Activated CD8-positive, alpha-beta T cell treated with anti-CD3 and anti-CD28 coated beads for 36 hours (primary cell): ENCODE results near the gene SEBOX. TPM values are rescaled to one million over a fixed set of nuclear protein-coding genes. Genes with fewer than 3 reads are reported as not detected.
A peak's percentile ranks its signal among the peaks of the same experiment; 100 is the strongest.

ENCODE experiments used
- ATAC-seq: fragments of 200-7000 bp; cut with Tn5 transposase; one replicate; pipeline ENCODE4 v1.10.0; 2021; ENCODE audit warnings: mild to moderate bottlenecking, moderate library complexity
- CTCF ChIA-PET: fragments of 350-600 bp; sonication (Branson Sonifier 250); formaldehyde crosslinking; loops from one replicate; lab custom pipeline; 2021; ENCODE audit warnings: antibody characterized with exemption; lab: Charles Lee
- POLR2A ChIA-PET: fragments of 350-600 bp; sonication (Branson Sonifier 250); formaldehyde crosslinking; loops from one replicate; lab custom pipeline; 2021; ENCODE audit warnings: antibody characterized with exemption; lab: Charles Lee
- DNase-seq: peaks from one replicate; pipeline ENCODE4 v3.0.0-alpha.2; 2020
- H3K27ac Mint-ChIP-seq: one replicate; pipeline ENCODE4 v1.8.0; 2021; ENCODE audit warnings: mild to moderate bottlenecking, mixed read lengths
- H3K27me3 Mint-ChIP-seq: one replicate; pipeline ENCODE4 v1.8.0; 2021; ENCODE audit warnings: mixed read lengths
- H3K36me3 Mint-ChIP-seq: one replicate; pipeline ENCODE4 v1.8.0; 2021; ENCODE audit warnings: low read depth, mixed read lengths
- H3K4me1 Mint-ChIP-seq: one replicate; pipeline ENCODE4 v1.8.0; 2021; ENCODE audit warnings: low read depth, mixed read lengths
- H3K4me3 Mint-ChIP-seq: one replicate; pipeline ENCODE4 v1.8.0; 2021; ENCODE audit warnings: mild to moderate bottlenecking, moderate library complexity, mixed read lengths
- H3K9me3 Mint-ChIP-seq: one replicate; pipeline ENCODE4 v1.8.0; 2021; ENCODE audit warnings: mixed read lengths
- CTCF ChIP-seq: fragments of 200-600 bp; IDR thresholded peaks from one replicate; pipeline ENCODE4 v1.8.0; 2022; ENCODE audit warnings: antibody characterized with exemption, mild to moderate bottlenecking
- intact Hi-C: fragments of 100-400 bp; cut with micrococcal nuclease; formaldehyde crosslinking; loops from one replicate; pipeline ENCODE4 v1.10.0; 2022
- total RNA-seq, 2 experiments: library from RNA; stranded (reverse); gene quantifications; one replicate each; pipeline ENCODE4 v1.2.3, GENCODE V29; 2021

The SEBOX gene
- total RNA-seq, 2 experiments from 2014 or later, result not detected

DNA sequence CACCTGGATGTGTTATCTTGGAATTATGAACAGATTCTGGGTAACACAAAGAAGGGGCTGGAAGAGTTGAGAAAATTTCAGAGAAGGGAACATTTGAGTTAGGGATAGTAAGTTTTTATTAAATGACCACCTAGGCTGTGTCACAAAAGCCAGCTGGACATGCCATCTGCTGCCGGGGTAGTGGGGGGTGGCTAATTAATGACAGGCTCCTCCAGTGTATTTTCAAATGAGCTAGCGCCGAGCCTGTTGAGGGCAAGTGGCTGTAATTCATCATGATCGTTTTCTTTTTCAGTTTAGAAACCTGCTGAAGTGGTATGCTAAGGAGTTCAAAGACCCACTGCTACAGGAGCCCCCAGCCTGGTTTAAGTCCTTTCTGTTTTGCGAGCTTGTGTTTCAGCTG, 39.8 kb downstream of the SEBOX start:
- Mint-ChIP-seq H3K4me1 (peaks cover 31% of the 10 kb centered on the region), H3K27ac (no peak overlapping the region), H3K36me3 (peaks cover 36% of the 10 kb centered on the region), H3K27me3 (no peaks in the 10 kb centered on the region), H3K9me3 (no peaks in the 10 kb centered on the region), H3K4me3 (no peak overlapping the region)
- TF ChIP-seq CTCF, result no peak
- ChIA-PET CTCF (interaction anchor here (1.1 kb wide), 2 partner anchors 10 to 18 kb away, joined by 3 read pairs; partner anchors contain the start of genes IFT20 and TNFAIP1), POLR2A (interaction anchor here (0.5 to 1.9 kb wide), 3 partner anchors 10 to 121 kb away, joined by 3 to 11 read pairs (median 3); partner anchors contain the start of genes IFT20 and TNFAIP1)
- no peak for DNase-seq
- no peak for ATAC-seq
- intact Hi-C loops, result no loop called here

- ATAC-seq, result no peak
- ChIA-PET POLR2A (interaction anchor here (1.0 to 1.9 kb wide), 2 partner anchors 10 to 75 kb away, joined by 3 to 11 read pairs; partner anchors contain the start of genes IFT20 and TNFAIP1), CTCF (no interaction called here)
- H3K27me3 Mint-ChIP-seq, result no peaks in the 10 kb centered on the region
- peaks cover 35% of the 10 kb centered on the region for H3K4me1 Mint-ChIP-seq
- no peak overlapping the region for H3K27ac Mint-ChIP-seq
- intact Hi-C loops, result no loop called here
- no peaks in the 10 kb centered on the region for H3K9me3 Mint-ChIP-seq
- peaks cover 40% of the 10 kb centered on the region for H3K36me3 Mint-ChIP-seq
- no peak for TF ChIP-seq CTCF
- H3K4me3 Mint-ChIP-seq, result no peak overlapping the region
- DNase-seq, result no peak
These were observed 40.2 kb downstream of the SEBOX start for GRCh38 chr17:28324781-28325180.

DNA sequence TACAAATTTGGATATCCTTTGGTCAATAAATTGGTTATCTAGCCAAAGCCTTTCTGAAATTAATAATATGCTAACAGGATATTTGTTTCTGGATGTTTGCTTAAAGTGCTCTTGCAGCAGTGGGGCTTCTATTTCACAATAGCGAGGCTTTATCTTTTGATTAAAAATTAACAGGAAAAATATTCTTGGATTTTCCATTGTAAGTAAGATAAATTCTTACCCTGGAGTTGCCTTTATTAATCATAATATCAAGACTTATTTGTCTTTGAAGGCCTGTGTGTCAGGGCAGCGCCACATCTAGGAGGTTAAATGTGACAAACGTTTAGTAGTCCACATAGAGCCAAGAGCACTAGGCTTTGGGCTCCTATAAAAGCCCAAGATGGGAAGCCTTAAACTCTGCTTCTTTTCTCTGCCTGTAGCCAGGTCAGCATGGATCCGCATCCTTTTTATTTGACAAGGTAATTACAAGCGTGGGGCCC, 40.7 kb downstream of the SEBOX start:
- Mint-ChIP-seq H3K9me3 (no peaks in the 10 kb centered on the region), H3K4me1 (peaks cover 35% of the 10 kb centered on the region), H3K27ac (no peak overlapping the region), H3K4me3 (no peak overlapping the region), H3K36me3 (peaks cover 45% of the 10 kb centered on the region), H3K27me3 (no peaks in the 10 kb centered on the region)
- intact Hi-C loops, result no loop called here
- ChIA-PET CTCF (no interaction called here), POLR2A (interaction anchor here (1.0 kb wide), 1 partner anchor 75 kb away, joined by 3 read pairs; no protein-coding TSS in a partner anchor)
- no peak for TF ChIP-seq CTCF
- DNase-seq (no peak), ATAC-seq (no peak)

GRCh38 chr17:28320215-28321061, 44.6 kb downstream of the SEBOX start:
- Mint-ChIP-seq H3K9me3 (no peaks in the 10 kb centered on the region), H3K27me3 (no peaks in the 10 kb centered on the region), H3K36me3 (peaks cover 26% of the 10 kb centered on the region), H3K4me1 (peaks cover 32% of the 10 kb centered on the region), H3K27ac (peak overlapping the region; percentile 92), H3K4me3 (peak overlapping the region; percentile 96)
- ATAC-seq (no peak), DNase-seq (no peak)
- intact Hi-C loops, result no loop called here
- no peak for TF ChIP-seq CTCF
- POLR2A ChIA-PET, result interaction anchor here (1.9 to 4.7 kb wide), 5 partner anchors 10 to 37 kb away, joined by 4 to 51 read pairs (median 9); partner anchors contain the start of genes IFT20, POLDIP2 and TNFAIP1
- CTCF ChIA-PET, result interaction anchor here (0.9 to 4.1 kb wide), 6 partner anchors 8 to 96 kb away, joined by 3 to 12 read pairs (median 4); partner anchors contain the start of genes IFT20 and TNFAIP1
